ENCODE measurements around the gene GOLGA3. TPM values are rescaled to one million over a fixed set of nuclear protein-coding genes. Genes with fewer than 3 reads are reported as not detected.

GOLGA3 gene
- total RNA-seq, 2 experiments from 2014 or later = 31.5 to 34.0 TPM

- H3K4me1 Mint-ChIP-seq (ENCODE audit: low read depth) = no peaks in the 10 kb centered on the region
- ATAC-seq (ENCODE audit: poor library complexity) (no peak), DNase-seq (no peak)
- peaks cover 87% of the 10 kb centered on the region for H3K36me3 Mint-ChIP-seq (ENCODE audit: low read depth)
- no peaks in the 10 kb centered on the region for H3K27me3 ChIP-seq (ENCODE audit: control insufficient read depth in 1 of 2, insufficient read depth in 2 of 2, low read length in 2 of 2)
- POLR2A ChIA-PET = no interaction called here
- CTCF ChIA-PET = no interaction called here
- no peaks in the 10 kb centered on the region for H3K27me3 Mint-ChIP-seq
- H3K4me1 ChIP-seq (ENCODE audit: insufficient read depth, low read length) = no peaks in the 10 kb centered on the region
- no peak overlapping the region for H3K27ac Mint-ChIP-seq
- intact Hi-C loops (cut with DNase I, micrococcal nuclease) = no loop called here
- no peaks in the 10 kb centered on the region for H3K9me3 ChIP-seq (ENCODE audit: control insufficient read depth in 1 of 2, insufficient read depth in 1 of 2, low read length in 2 of 2)
- H3K36me3 ChIP-seq (ENCODE audit: insufficient read depth, low read length) = peaks cover 74% of the 10 kb centered on the region
- no peak overlapping the region for H3K27ac ChIP-seq (ENCODE audit: low read depth in 1 of 2, low read length in 2 of 2)
- H3K9me3 Mint-ChIP-seq = no peaks in the 10 kb centered on the region
- H3K4me3 Mint-ChIP-seq = no peak overlapping the region
- TF ChIP-seq CTCF (IDR thresholded peaks at IDR 0.05) = no peak
- H3K4me3 ChIP-seq (ENCODE audit: low read length) = no peak overlapping the region
Observed at GRCh38 chr12:132728502-132728901, 100.2 kb downstream of the GOLGA3 start.

- H3K4me1 Mint-ChIP-seq (ENCODE audit: low read depth) = no peaks in the 10 kb centered on the region
- Histone ChIP-seq H3K27me3 (ENCODE audit: control insufficient read depth in 1 of 2, insufficient read depth in 2 of 2, low read length in 2 of 2) (no peaks in the 10 kb centered on the region), H3K4me3 (ENCODE audit: low read length) (no peak overlapping the region), H3K36me3 (ENCODE audit: insufficient read depth, low read length) (peaks cover 78% of the 10 kb centered on the region), H3K9me3 (ENCODE audit: control insufficient read depth in 1 of 2, insufficient read depth in 1 of 2, low read length in 2 of 2) (no peaks in the 10 kb centered on the region), H3K4me1 (ENCODE audit: insufficient read depth, low read length) (no peaks in the 10 kb centered on the region), H3K27ac (ENCODE audit: low read depth in 1 of 2, low read length in 2 of 2) (no peak overlapping the region)
- H3K27ac Mint-ChIP-seq = no peak overlapping the region
- ChIA-PET CTCF (no interaction called here), POLR2A (no interaction called here)
- peak in 1 of 14 experiments; percentile 16 for DNase-seq
- no peak overlapping the region for H3K4me3 Mint-ChIP-seq
- H3K36me3 Mint-ChIP-seq (ENCODE audit: low read depth) = peaks cover 76% of the 10 kb centered on the region
- TF ChIP-seq CTCF (IDR thresholded peaks at IDR 0.05) = no peak
- intact Hi-C loops (cut with DNase I, micrococcal nuclease) = no loop called here
- no peaks in the 10 kb centered on the region for H3K27me3 Mint-ChIP-seq
- no peak for ATAC-seq (ENCODE audit: poor library complexity)
- H3K9me3 Mint-ChIP-seq = no peaks in the 10 kb centered on the region
Observed at GRCh38 chr12:132727091-132727794, 101.4 kb downstream of the GOLGA3 start.

- no peak for TF ChIP-seq CTCF (IDR thresholded peaks at IDR 0.05)
- DNase-seq = peak in 1 of 14 experiments; percentile 11
- no peak overlapping the region for H3K27ac ChIP-seq (ENCODE audit: low read depth in 1 of 2, low read length in 2 of 2)
- no peak for ATAC-seq (ENCODE audit: poor library complexity)
- Mint-ChIP-seq H3K36me3 (ENCODE audit: low read depth) (peaks cover 74% of the 10 kb centered on the region), H3K27ac (no peak overlapping the region), H3K9me3 (no peaks in the 10 kb centered on the region), H3K4me1 (ENCODE audit: low read depth) (no peaks in the 10 kb centered on the region), H3K27me3 (no peaks in the 10 kb centered on the region), H3K4me3 (no peak overlapping the region)
- ChIA-PET CTCF (no interaction called here), POLR2A (no interaction called here)
- H3K36me3 ChIP-seq (ENCODE audit: insufficient read depth, low read length) = peaks cover 75% of the 10 kb centered on the region
- no peaks in the 10 kb centered on the region for H3K27me3 ChIP-seq (ENCODE audit: control insufficient read depth in 1 of 2, insufficient read depth in 2 of 2, low read length in 2 of 2)
- no peaks in the 10 kb centered on the region for H3K9me3 ChIP-seq (ENCODE audit: control insufficient read depth in 1 of 2, insufficient read depth in 1 of 2, low read length in 2 of 2)
- no peaks in the 10 kb centered on the region for H3K4me1 ChIP-seq (ENCODE audit: insufficient read depth, low read length)
- intact Hi-C loops (cut with DNase I, micrococcal nuclease) = no loop called here
- no peak overlapping the region for H3K4me3 ChIP-seq (ENCODE audit: low read length)
Observed at GRCh38 chr12:132726386-132726785, 102.3 kb downstream of the GOLGA3 start.

Measured in CD4-positive, alpha-beta T cell (primary cell).